IPS-18c (cell line): ENCODE results near the gene HYPK.
"Not testable (repeated sequence)": the region's sequence is repeated elsewhere in the genome, so short reads cannot be mapped to it uniquely, and the experiment has no call there.

Source experiments
- H3K4me3 ChIP-seq: 2 replicates; pipeline ENCODE4 v1.7.0; 2013; ENCODE audit warnings: low read depth, mild to moderate bottlenecking, low read length, moderate library complexity; ENCODE audit not compliant: insufficient read depth
- H3K9me3 ChIP-seq: one replicate; pipeline ENCODE4 v1.6.1; 2013; ENCODE audit warnings: mild to moderate bottlenecking, low read length, moderate library complexity; ENCODE audit not compliant: control insufficient read depth, insufficient read depth

The HYPK gene

GRCh38 chr15:43792761-43793476 is 7.5 kb upstream of the HYPK start:
- no peaks in the 10 kb centered on the region for H3K9me3 ChIP-seq

DNA sequence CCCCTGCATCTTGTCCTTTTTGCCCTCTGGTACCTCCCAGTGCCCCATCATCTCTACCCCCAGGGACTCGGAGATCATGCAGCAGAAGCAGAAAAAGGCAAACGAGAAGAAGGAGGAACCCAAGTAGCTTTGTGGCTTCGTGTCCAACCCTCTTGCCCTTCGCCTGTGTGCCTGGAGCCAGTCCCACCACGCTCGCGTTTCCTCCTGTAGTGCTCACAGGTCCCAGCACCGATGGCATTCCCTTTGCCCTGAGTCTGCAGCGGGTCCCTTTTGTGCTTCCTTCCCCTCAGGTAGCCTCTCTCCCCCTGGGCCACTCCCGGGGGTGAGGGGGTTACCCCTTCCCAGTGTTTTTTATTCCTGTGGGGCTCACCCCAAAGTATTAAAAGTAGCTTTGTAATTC is 6.8 kb upstream of the HYPK start:
- no peaks in the 10 kb centered on the region for H3K9me3 ChIP-seq
- peak overlapping the region; percentile 100 for H3K4me3 ChIP-seq

More at GRCh38 chr15:43792761-43793476, 7.5 kb upstream of the HYPK start:
- peak overlapping the region; percentile 100 for H3K4me3 ChIP-seq

DNA sequence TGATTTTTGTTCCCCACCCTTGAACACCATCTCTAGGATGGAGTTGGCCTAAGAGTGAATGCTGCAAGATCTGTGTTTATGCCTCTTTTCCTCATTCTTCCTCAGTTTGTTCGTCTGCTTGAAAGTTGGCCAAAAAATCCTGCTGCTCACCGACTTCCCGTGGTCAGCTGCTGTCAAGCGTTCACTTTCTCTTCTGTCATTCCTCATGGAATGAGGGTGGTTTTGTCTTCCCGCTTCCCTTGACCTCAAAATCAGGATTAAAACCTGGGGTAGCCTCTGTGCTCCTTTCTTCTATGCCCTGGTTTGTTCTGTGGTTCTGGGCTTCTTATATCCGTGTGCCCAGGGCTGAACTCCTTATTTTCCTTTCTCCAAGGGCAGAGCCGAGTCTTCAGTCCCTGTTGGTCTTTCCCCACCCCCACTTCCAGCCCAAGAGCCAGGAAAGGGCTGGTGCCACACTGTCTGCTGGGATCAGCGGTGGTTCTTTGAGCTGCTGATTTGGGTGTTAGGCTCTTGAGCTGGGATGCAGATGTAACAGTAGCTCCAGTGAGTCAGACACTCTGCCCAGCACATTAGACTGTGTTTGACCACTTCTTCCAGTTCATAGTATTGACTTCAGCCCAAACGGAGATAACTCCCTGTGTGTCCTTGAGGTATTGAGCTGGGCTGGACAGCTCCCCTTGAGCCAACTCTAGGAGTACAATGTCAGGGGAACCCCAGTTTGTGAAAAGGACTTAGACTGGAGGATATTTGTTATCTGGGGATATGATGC is 5.9 kb upstream of the HYPK start:
- Histone ChIP-seq H3K9me3 (no peaks in the 10 kb centered on the region), H3K4me3 (peak overlapping the region; percentile 22)

GRCh38 chr15:43795197-43795596 is 5.2 kb upstream of the HYPK start:
- Histone ChIP-seq H3K9me3 (no peaks in the 10 kb centered on the region), H3K4me3 (no peak overlapping the region)

GRCh38 chr15:43795997-43796396 is 4.4 kb upstream of the HYPK start:
- Histone ChIP-seq H3K9me3 (no peaks in the 10 kb centered on the region), H3K4me3 (no peak overlapping the region)

DNA sequence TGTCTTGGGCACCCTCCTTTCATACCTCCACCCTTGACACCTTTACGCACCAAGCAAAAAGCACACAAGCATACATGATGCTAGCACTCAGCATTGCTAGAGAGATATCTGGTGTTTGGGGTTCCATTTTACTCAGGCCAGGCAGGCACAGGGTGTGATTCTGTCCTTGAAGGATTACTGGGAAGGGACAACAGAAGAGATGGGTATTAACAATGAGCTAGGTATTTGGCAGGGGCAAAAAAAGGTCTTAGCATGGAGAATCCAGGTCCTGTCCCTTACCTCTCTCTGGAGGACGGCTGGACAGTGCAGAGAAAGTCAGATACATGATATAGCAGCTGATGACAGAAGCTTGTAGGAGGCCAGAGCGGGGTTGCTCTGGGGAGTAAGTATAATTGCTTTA is 3.8 kb upstream of the HYPK start:
- no peak overlapping the region for H3K4me3 ChIP-seq
- no peaks in the 10 kb centered on the region for H3K9me3 ChIP-seq

DNA sequence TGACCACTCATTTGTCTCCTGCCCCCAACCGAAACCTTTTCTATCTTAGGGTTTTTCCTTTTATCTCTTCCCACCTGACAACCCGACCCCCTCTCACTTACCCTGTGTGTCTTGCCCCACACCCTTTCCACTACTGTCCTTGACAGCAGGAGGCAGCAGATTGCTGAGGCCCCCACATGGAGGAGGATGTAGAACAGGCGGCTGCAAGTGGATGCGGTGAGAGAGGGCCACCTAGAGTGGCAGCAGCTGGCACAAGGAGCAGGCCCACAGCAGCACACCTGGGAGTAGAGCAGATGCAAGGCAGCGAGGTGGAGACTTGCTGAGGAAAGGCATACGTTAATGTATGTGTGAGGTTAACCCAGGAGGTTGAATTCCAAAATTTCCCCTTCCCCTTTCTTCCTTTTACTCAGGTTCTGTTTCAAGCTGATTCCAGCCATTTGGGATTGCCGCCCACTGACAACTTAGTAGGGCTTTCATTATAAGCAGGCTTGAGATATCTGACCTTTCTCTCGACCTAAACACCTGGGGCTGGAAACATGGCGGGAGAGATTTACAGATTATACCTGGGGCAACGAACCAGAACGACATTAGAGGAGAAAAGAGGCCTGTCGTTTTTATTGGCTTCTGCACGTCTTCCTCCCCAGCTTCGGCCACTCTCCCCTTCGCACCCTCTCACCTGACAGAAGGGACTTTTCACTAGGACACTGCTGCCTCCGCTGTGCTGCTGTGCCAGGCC is 1.0 kb upstream of the HYPK start:
- H3K4me3 ChIP-seq = no peak overlapping the region
- H3K9me3 ChIP-seq = no peaks in the 10 kb centered on the region

- H3K4me3 ChIP-seq = peak within 1 kb of the TSS; percentile 99
- H3K9me3 ChIP-seq = no peaks in the 10 kb centered on the region
Measured at GRCh38 chr15:43799945-43800285, 484 bp upstream of the HYPK start, which contains the start of gene SERINC4. Gene SERINC4 (minus strand): TSS chr15:43800220. CDS start chr15:43799986, 234 bp downstream.

DNA sequence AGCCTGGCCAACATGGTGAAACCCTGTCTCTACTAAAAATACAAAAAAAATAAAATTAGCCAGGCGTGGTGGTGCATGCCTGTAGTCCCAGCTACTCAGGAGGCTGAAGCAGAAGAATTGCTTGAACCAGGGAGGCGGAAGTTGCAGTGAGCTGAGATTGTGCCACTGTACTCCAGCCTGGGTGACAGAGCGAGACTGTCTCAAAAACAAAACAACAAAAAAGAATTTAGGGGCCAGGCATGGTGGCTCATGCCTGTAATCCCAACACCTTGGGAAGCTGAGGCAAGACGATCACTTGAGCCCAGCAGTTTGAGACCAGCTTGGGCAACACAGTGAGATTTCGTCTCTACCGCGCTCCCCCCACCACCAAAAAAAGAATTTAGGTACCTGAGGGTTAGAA is 2.3 kb downstream of the HYPK start:
- not testable (repeated sequence) for H3K4me3 ChIP-seq, H3K9me3 ChIP-seq

DNA sequence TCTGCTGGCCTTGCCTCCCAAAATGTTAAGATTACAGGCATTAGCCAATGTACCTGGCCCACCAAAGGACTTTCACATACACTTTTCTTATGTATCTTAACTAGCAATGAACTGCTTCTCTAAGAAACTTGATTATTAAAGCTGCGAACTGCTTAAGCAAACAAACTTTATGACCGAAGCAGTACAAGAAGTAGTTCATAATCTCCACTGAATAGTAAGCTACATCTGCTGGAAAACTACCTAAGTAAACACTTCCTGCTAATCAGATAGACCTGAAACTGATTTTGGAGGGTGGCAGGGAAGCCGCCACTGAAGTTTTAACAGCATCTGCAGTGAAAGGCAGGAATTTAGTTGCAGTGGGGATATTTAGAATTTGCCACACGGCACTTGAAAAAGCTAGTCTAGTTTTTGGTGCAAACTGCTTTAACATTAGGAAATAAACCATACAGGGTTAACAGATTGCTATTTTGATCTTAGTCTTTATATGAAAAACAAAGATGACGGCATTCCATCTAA is 8.1 kb downstream of the HYPK start:
- H3K9me3 ChIP-seq = no peaks in the 10 kb centered on the region
- no peak overlapping the region for H3K4me3 ChIP-seq

DNA sequence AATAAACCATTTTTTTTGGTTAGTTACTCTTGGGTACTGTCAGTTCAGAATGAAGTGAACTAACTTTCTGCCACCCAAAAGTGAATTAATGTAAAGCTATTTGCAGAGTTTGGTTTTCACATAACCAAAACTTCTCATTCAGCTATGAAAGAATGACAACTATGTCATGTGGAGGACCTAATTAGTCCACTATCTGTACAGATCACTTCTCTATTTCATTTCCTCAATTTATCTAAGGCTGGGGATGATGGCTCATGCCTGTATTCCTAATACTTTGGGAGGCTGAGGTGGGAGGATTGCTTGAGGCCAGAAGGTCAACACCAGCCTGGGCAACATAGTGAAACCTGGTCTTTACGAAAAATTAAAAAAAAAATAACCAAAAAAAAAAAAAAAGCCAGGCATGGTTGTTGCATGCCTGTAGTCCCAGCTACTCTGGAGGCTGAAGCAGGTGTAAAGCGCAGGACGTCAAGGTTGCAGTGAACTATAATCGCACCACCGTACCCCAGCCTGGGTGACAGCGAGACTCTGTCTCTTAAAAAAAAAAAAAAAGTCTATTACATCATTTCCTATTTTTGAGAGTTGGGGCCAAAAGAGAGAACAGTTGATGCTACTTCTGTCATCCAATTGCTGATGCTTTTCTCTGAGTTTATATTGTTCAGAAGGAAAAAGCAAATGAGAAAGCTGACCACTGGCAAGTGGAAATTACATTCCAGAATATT is 8.7 kb downstream of the HYPK start:
- no peak overlapping the region for H3K4me3 ChIP-seq

GRCh38 chr15:43815064-43815463 is 14.7 kb downstream of the HYPK start:
- not testable (repeated sequence) for H3K4me3 ChIP-seq, H3K9me3 ChIP-seq

More for the DNA sequence above, 8.7 kb downstream of the HYPK start:
- H3K9me3 ChIP-seq = no peaks in the 10 kb centered on the region

DNA sequence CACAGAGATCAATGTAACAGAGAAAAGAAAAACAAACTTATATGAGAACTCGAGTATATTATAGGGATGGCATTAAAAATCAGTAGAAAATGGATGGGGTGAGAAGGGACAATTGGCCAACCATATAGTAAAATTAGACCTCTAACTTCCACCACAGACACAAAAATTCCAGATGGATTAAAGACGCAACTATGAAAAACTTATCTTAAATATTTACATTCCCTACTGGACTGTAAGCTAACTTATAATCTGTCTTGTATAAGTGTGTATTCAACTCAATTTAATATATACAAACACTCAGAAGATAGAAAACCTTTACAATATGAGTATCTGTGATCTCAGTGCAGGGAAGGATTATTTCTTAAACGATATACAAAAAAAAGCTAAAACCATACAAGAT is 21.1 kb downstream of the HYPK start:
- Histone ChIP-seq H3K9me3 (peaks cover 4% of the 10 kb centered on the region), H3K4me3 (no peak overlapping the region)

DNA sequence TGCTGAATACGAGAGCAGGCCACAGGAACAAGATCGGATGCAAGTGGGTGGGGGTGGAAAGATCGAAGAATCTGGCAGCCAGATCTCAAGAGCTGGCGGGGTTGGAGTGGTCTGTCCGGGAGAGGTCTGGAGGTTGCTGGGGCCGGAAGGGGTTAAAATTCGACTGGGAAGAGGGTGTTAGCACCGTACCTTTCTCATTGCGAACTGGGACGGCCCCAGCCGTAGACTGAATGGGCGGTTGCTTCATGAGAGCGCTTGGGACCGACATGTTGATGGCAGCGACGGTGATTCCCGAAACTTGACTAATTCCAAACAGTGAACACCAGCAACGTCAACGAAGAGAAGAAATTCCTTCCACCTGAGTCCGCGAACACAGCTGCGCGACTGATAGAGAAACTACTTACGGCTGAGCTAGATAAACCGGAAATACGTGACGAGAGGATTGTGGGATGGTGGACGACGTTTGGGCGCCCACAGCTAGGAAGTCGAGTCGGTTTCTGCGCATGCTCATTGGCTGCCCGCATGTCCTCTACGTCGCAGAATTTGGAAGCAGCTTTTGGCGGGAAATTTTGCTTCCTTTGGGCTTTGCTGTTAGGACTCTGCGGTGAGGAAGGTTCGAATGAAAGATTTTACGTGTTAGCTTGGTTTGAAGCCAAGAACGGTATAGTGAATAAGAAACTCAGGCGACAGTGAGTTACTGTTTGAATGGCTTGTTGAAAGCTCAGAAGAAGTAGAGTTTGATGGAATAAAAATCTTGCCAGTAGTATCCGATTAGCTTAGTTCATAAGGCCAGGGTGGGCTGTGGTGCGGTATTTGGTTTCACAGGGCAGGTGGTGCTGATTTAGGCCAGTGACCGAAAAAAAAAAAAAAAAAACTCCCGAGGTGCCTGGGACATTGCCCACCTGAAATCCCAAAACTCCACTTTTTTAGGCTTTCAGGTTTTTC is 24.2 kb downstream of the HYPK start, which contains the start of gene MFAP1:
Gene MFAP1 (minus strand): TSS at position 389 of the 945 bp plus-strand sequence. CDS start 121 bp downstream, at position 268.
- H3K9me3 ChIP-seq = peaks cover 4% of the 10 kb centered on the region
- H3K4me3 ChIP-seq = peak within 1 kb of the TSS; percentile 92

GRCh38 chr15:43825305-43825704 is 24.9 kb downstream of the HYPK start:
- not testable (repeated sequence) for H3K4me3 ChIP-seq, H3K9me3 ChIP-seq

DNA sequence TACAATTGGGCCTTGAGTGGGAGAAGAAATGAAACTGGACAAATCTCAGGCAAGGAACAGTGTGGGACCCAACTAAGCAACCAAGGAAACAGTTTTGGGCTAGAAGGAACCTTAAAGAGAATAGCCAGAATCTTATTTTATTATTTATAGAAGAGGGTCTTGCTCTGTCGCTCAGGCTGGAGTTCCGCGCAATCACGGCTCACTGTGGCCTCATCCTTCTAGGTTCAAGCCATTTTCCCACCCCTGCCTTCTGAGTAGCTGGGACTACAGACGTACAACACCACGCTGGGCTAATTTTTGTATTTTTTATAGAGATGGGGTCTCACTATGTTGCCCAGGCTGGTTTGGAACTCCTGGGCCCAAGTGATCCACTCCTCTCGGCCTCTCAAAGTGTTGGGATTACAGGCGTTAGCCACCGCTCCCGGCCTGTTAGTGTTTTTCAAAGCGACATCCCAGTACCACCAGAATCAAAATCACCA is 25.7 kb downstream of the HYPK start:
- no peak overlapping the region; the same call in 1 of the 2 replicates for H3K4me3 ChIP-seq
- peaks cover 4% of the 10 kb centered on the region for H3K9me3 ChIP-seq
